ENCODE measurements around the gene CR2.
"Not testable (repeated sequence)": the region's sequence is repeated elsewhere in the genome, so short reads cannot be mapped to it uniquely, and the experiment has no call there.

Gene CR2

GRCh38 chr1:207453710-207454045, 450 bp upstream of the CR2 start:
- no peak for DNase-seq

GRCh38 chr1:207455183-207455754, 1.1 kb downstream of the CR2 start:
- no peak for DNase-seq

GRCh38 chr1:207458414-207458813, 4.3 kb downstream of the CR2 start:
- DNase-seq, result no peak

GRCh38 chr1:207459008-207459407, 4.9 kb downstream of the CR2 start:
- no peak for DNase-seq

GRCh38 chr1:207461649-207462048, 7.5 kb downstream of the CR2 start:
- DNase-seq, result no peak

GRCh38 chr1:207462535-207462934, 8.4 kb downstream of the CR2 start:
- no peak for DNase-seq

GRCh38 chr1:207463021-207463420, 8.9 kb downstream of the CR2 start:
- no peak for DNase-seq

GRCh38 chr1:207463571-207463970, 9.4 kb downstream of the CR2 start:
- no peak for DNase-seq

GRCh38 chr1:207470927-207471326, 16.8 kb downstream of the CR2 start:
- DNase-seq, result no peak

GRCh38 chr1:207474210-207474609, 20.1 kb downstream of the CR2 start:
- DNase-seq, result no peak

GRCh38 chr1:207486198-207486597, 32.1 kb downstream of the CR2 start:
- DNase-seq, result no peak

GRCh38 chr1:207487636-207488035, 33.5 kb downstream of the CR2 start:
- DNase-seq, result no peak

GRCh38 chr1:207493212-207493611, 39.1 kb downstream of the CR2 start:
- no peak for DNase-seq

- no peak for DNase-seq
These were observed 40.0 kb downstream of the CR2 start for GRCh38 chr1:207494171-207494570.

- DNase-seq, result not testable (repeated sequence)
These were observed 41.2 kb downstream of the CR2 start for GRCh38 chr1:207495281-207495680.

- DNase-seq, result peak; percentile 44
These were observed 42.0 kb downstream of the CR2 start, which contains the start of gene CR1 for GRCh38 chr1:207495801-207496792. TSS of gene CR1 (plus strand) at chr1:207496157. CDS start at chr1:207496268, 111 bp downstream.

- DNase-seq, result no peak
These were observed 43.8 kb downstream of the CR2 start for GRCh38 chr1:207497941-207498340.

GRCh38 chr1:207499573-207499972, 45.4 kb downstream of the CR2 start:
- peak; percentile 69 for DNase-seq

GRCh38 chr1:207500306-207500705, 46.2 kb downstream of the CR2 start:
- no peak for DNase-seq

GRCh38 chr1:207501071-207501470, 46.9 kb downstream of the CR2 start:
- no peak for DNase-seq

- DNase-seq, result no peak
These were observed 48.6 kb downstream of the CR2 start for GRCh38 chr1:207502726-207503125.

GRCh38 chr1:207503950-207504349, 49.8 kb downstream of the CR2 start:
- DNase-seq, result no peak

- no peak for DNase-seq
These were observed 50.3 kb downstream of the CR2 start for GRCh38 chr1:207504438-207504837.

GRCh38 chr1:207510444-207510843, 56.3 kb downstream of the CR2 start:
- DNase-seq, result no peak

Data from activated naive CD4-positive, alpha-beta T cell treated with anti-CD3 and anti-CD28 coated beads, Interleukin-2, amount 50 U/mL, for 16 hours (primary cell).